ENCODE measurements around the gene ZFAND2B. TPM values are rescaled to one million over a fixed set of nuclear protein-coding genes. Genes with fewer than 3 reads are reported as not detected.

Gene ZFAND2B, protein sequence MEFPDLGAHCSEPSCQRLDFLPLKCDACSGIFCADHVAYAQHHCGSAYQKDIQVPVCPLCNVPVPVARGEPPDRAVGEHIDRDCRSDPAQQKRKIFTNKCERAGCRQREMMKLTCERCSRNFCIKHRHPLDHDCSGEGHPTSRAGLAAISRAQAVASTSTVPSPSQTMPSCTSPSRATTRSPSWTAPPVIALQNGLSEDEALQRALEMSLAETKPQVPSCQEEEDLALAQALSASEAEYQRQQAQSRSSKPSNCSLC
- total RNA-seq, result 10 to 100 TPM; 49.1 to 60.2 TPM

DNA sequence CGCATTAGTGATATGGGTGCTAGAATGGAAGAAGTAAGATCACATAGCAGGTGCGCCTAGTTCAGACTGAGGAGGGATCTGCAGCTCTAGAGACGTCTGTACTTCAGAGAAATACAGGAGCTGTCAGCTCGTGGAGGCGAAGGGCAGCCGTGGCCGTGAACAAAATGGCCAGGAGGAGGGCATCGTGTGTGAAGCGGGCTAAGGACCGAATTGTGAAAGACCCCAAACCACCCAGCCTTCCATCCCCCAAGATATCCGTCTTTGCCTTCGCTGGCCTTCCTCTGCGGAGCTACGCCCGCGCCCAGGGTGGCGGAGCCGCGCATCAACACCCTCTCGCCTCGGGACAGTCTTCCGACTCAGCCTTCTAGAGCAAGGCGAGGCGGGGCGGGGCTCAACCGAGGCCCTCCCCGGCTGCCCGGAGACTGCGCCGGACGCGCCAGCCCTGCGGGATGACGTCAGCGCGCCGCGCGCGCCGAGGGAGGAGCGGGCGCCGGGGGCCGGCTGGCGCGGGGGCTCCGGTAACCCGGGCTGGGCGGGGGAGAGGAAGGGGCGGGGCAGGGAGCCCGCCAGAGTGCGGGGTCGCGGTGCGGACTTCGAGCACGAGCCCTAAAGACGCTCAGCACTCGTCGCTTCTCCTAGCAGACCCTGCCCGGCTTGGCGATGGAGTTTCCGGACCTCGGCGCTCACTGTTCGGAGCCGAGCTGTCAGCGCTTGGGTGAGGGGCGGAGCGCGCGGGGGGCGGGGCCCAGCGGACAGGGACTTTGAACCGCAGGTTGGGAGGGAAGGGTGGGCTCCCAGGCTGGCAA lies at the start of gene ZFAND2B:
Gene ZFAND2B, plus strand, starts transcription at position 455 of the 806 bp plus-strand sequence. Its CDS starts 206 bp downstream, at position 661.
- Mint-ChIP-seq H3K27me3 (no peaks in the 10 kb centered on the region), H3K27ac (peak within 1 kb of the TSS; percentile 95), H3K9me3 (peaks cover 3% of the 10 kb centered on the region), H3K4me3 (peak within 1 kb of the TSS; percentile 80), H3K36me3 (ENCODE audit: low read depth) (peaks cover 16% of the 10 kb centered on the region), H3K4me1 (peaks cover 52% of the 10 kb centered on the region)
- POLR2A ChIA-PET, result interaction anchor here (0.5 to 1.4 kb wide), 4 partner anchors 21 to 26 kb away, joined by 3 to 4 read pairs (median 4); partner anchors contain the start of genes ANKZF1 and ATG9A
- CTCF ChIA-PET, result interaction anchor here (1.1 to 2.0 kb wide), 10 partner anchors 10 to 88 kb away, joined by 3 to 13 read pairs (median 4); partner anchors contain the start of genes CNPPD1, GLB1L, STK16 and TUBA4B
- peak; percentile 95 for DNase-seq

DNA sequence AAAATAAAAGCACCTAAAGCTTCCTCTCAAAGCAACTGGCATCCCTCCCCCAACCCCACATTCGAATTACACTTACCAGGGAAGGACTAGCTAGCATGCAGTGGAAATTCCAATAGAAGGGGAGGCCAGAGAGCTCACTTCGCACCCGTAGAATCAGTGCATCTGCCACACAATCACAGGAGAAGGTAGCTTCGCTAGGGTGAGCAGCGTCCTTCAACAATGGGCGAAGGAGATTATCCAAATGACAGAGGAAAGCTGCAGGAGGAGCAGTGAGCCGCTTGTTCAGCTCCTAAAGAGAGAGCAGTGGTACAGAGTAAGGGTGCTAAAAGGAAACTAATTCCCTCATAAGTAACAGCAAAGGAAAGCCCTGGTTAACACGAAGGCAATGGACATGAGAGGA lies 49.2 kb upstream of the ZFAND2B start:
- H3K4me3 Mint-ChIP-seq, result no peak overlapping the region
- H3K27ac Mint-ChIP-seq, result no peak overlapping the region
- peaks cover 18% of the 10 kb centered on the region for H3K36me3 Mint-ChIP-seq (ENCODE audit: low read depth)
- H3K4me1 Mint-ChIP-seq, result peaks cover 31% of the 10 kb centered on the region
- POLR2A ChIA-PET, result no interaction called here
- no peaks in the 10 kb centered on the region for H3K9me3 Mint-ChIP-seq
- no peak for DNase-seq
- H3K27me3 Mint-ChIP-seq, result no peaks in the 10 kb centered on the region
- CTCF ChIA-PET, result interaction anchor here (0.6 to 9.2 kb wide), 4 partner anchors 18 to 138 kb away, joined by 3 to 85 read pairs (median 8); no protein-coding TSS in a partner anchor

DNA sequence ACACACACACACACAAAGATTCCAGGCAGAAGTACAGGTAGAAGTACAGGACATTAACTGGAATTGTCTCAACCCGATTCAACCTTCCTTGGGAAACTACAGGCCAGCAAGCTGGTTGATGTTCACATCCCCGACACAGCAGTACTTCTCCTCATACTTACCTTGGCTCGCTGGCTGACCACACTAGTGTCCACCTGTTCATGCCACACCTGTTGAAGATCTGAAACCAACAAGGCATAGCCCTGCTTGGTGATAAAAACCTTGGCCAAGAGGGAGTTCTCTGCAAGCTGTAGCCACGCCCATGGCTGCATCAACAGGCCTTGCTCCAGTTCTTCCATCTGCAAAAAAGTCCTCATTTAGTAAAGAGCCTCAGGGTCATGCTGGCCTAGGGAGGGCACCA lies 48.6 kb upstream of the ZFAND2B start:
- no peaks in the 10 kb centered on the region for H3K9me3 Mint-ChIP-seq
- peaks cover 31% of the 10 kb centered on the region for H3K4me1 Mint-ChIP-seq
- ChIA-PET CTCF (interaction anchor here (1.0 to 9.2 kb wide), 6 partner anchors 9 to 138 kb away, joined by 3 to 85 read pairs (median 10); no protein-coding TSS in a partner anchor), POLR2A (no interaction called here)
- H3K27me3 Mint-ChIP-seq, result no peaks in the 10 kb centered on the region
- H3K36me3 Mint-ChIP-seq (ENCODE audit: low read depth), result peaks cover 18% of the 10 kb centered on the region
- no peak overlapping the region for H3K27ac Mint-ChIP-seq
- no peak overlapping the region for H3K4me3 Mint-ChIP-seq
- DNase-seq, result no peak

DNA sequence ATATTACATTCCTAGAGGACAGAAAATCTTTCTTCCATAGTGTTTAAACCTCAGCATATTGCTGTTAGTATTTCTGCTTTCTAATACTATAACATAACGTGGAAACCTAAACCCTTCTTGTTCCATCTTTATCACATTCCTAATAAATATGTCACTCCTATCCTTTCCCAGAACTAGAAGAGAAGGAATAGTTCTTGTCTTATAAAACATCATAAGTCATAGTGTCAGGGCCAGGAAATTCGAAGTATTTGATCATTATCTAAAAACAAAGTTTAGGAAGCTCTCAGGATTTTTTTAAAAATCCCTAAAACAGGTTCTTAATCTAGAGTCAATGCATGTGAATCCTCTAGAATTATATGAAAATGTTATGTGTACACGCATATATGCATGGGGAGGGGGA lies 48.0 kb upstream of the ZFAND2B start:
- peaks cover 15% of the 10 kb centered on the region for H3K36me3 Mint-ChIP-seq (ENCODE audit: low read depth)
- no peak for DNase-seq
- H3K4me1 Mint-ChIP-seq, result peaks cover 31% of the 10 kb centered on the region
- H3K9me3 Mint-ChIP-seq, result no peaks in the 10 kb centered on the region
- no peak overlapping the region for H3K27ac Mint-ChIP-seq
- ChIA-PET CTCF (interaction anchor here (0.7 to 9.2 kb wide), 12 partner anchors 10 to 270 kb away, joined by 3 to 85 read pairs (median 6); partner anchors contain the start of gene CNPPD1), POLR2A (interaction anchor here (0.7 kb wide), 1 partner anchor 70 kb away, joined by 4 read pairs; no protein-coding TSS in a partner anchor)
- no peaks in the 10 kb centered on the region for H3K27me3 Mint-ChIP-seq
- no peak overlapping the region for H3K4me3 Mint-ChIP-seq

DNA sequence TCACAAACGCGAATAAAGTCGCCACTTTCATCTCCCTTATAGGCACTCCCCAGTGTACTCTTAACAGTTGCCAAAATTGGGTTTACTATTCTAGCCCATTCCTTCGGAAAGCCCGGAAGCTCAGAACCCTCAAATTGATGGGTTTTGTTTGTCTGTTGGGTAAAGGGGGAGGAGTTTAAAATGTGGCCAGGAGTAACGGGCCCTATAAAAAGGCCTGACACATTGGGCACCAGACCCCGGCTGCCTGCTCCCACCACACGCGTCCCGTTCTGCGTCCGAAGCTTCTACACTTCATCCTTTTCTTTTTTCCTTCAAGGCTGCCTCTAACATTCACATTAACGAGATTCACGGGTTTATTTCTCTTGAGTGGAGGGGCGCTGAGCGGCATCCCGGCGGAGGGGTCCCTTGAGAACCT lies 46.8 kb upstream of the ZFAND2B start:
- Mint-ChIP-seq H3K4me1 (peaks cover 31% of the 10 kb centered on the region), H3K36me3 (ENCODE audit: low read depth) (peaks cover 12% of the 10 kb centered on the region), H3K9me3 (no peaks in the 10 kb centered on the region), H3K4me3 (peak overlapping the region; percentile 84), H3K27ac (peak overlapping the region; percentile 96), H3K27me3 (no peaks in the 10 kb centered on the region)
- ChIA-PET CTCF (interaction anchor here (0.7 to 9.2 kb wide), 17 partner anchors 10 to 262 kb away, joined by 3 to 85 read pairs (median 5); partner anchors contain the start of genes CNPPD1, DNPEP and SLC23A3), POLR2A (no interaction called here)
- no peak for DNase-seq

DNA sequence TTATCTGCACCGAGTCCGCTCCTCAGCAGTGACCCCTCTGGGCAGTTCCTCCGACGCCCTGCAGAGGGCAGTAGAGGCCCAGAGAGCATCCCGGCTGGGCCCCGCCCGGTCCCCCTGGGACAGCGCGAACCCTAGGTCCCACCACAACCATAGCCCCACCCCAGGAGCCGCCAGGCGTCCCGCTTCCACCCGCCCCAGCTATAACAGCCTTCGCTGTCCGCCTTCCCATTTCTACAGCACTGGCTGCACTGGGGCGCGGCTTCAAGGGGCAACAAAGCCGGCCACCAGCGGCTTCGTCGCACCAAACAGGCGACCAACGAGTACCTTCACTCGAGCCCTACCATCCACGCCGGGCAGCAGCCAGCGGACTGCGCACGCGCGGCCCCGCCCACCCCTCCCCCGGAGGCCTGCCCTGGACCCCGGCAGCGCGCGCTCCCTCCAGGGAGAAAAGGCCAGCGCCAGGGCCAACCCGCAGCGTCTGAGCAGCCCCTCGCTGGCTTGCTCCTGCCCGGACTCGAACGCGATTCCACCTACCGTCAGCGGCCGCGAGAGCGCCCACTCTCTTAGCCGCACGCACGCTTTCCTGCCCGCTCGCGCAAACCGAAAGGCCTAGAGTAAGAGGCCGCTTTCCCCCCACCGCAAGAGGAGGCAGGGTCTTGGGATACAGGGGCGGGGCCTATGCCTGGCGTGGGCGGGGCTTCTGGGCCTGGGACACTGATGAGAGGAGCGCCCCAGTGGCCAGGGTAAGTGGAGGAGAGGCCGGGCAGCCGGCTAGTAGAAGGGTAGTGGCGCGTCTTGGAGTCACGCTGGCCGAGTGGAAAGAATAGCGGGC lies 46.2 kb upstream of the ZFAND2B start, which contains the start of gene NHEJ1:
Gene NHEJ1, minus strand, starts transcription at position 630 of the 832 bp plus-strand sequence. CDS start 2,453 bp downstream, outside the sequence.
- peak; percentile 92 for DNase-seq
- Mint-ChIP-seq H3K27me3 (no peaks in the 10 kb centered on the region), H3K27ac (peak within 1 kb of the TSS; percentile 96), H3K4me1 (peaks cover 31% of the 10 kb centered on the region), H3K36me3 (ENCODE audit: low read depth) (peaks cover 12% of the 10 kb centered on the region), H3K9me3 (no peaks in the 10 kb centered on the region), H3K4me3 (peak within 1 kb of the TSS; percentile 84)
- ChIA-PET POLR2A (no interaction called here), CTCF (interaction anchor here (0.7 to 9.2 kb wide), 13 partner anchors 12 to 227 kb away, joined by 3 to 85 read pairs (median 5); partner anchors contain the start of genes CNPPD1 and DNPEP)

DNA sequence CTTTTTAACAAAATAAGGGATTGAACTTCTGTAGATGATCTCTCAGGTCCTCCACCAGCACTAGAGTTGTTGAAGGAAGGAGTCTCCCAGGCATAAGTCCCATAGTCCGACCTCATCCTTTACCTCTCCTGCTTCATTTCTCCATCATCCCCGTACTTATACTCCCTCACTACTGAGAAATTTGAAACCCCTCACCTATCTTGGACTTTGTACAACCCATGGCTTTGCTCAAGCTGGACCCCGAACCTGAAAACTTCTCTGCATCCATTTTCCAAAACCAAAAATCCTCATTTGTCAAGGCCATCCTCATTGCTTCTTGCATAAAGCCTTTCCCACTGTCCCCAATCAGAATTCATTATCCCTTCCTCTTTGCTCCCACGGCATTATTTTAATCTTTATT lies 45.5 kb upstream of the ZFAND2B start:
- Mint-ChIP-seq H3K36me3 (ENCODE audit: low read depth) (peaks cover 14% of the 10 kb centered on the region), H3K4me3 (peak overlapping the region; percentile 84), H3K9me3 (no peaks in the 10 kb centered on the region), H3K27me3 (no peaks in the 10 kb centered on the region), H3K27ac (peak overlapping the region; percentile 96), H3K4me1 (peaks cover 31% of the 10 kb centered on the region)
- CTCF ChIA-PET, result interaction anchor here (1.1 to 3.9 kb wide), 2 partner anchors 13 to 19 kb away, joined by 3 to 37 read pairs; partner anchors contain the start of gene CNPPD1
- no peak for DNase-seq
- POLR2A ChIA-PET, result no interaction called here

DNA sequence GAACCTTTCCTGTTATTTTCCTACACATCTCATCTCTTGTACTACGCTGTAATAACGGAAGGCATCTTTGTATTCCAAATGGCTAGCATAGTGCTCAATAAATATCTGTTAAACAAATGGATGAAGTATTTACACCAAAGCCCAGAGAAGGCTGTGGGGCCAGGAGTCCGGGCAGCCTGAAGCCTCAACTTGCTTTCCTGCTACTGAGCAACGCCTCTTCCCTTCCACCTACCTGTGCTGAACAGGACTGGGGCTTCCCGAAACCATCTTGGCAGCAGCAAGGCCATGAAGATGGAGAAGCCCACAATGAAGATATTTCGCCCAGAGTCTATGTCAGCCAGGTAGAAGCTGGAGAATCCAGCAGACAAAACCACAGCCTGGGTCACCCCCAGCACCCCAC lies 43.4 kb upstream of the ZFAND2B start:
- Mint-ChIP-seq H3K4me1 (peaks cover 24% of the 10 kb centered on the region), H3K27ac (no peak overlapping the region), H3K9me3 (no peaks in the 10 kb centered on the region), H3K36me3 (ENCODE audit: low read depth) (peaks cover 3% of the 10 kb centered on the region), H3K4me3 (no peak overlapping the region), H3K27me3 (no peaks in the 10 kb centered on the region)
- POLR2A ChIA-PET, result no interaction called here
- CTCF ChIA-PET, result interaction anchor here (0.9 to 2.1 kb wide), 2 partner anchors 128 to 132 kb away, joined by 3 to 10 read pairs; no protein-coding TSS in a partner anchor
- DNase-seq, result no peak

DNA sequence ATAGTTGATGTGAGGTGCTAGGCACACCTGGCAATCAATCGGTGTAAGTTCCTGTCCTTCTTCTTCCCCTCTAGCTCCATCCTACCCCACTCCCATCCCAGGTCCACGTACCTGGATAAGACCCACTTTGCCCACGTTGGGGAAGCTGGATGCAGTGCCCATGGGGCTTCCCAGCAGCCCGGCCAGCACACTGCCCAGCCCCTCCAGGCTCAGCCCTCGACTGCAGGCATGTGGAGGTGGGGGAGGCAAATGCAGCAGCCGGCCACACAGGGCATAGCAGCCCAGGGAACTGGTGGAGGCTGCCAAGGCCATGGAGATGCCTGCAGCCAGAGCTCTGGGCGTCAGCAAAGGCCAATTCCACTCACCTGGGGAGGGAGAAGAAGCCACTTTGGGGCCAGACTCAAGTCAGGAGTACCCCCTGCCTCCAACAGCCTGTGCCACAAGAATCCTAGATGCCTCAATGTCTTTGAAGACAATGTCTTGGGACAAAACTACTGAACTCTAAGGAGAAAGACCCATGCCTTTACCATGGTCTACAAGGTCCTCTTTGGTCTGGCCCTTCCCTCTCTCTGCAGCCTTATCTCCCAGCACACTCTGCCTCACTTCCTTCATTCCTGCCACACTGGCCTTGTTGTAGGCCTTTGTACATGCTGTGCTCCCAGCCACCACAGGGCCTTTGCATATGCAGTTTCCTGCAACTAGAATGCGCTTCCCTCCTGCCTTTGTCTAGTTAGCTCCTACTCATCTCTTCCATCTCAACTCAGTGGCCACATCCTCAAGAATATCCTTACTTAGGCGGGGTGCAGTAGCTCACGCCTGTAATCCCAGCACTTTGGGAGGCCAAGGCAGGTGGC lies 41.3 kb upstream of the ZFAND2B start:
- Mint-ChIP-seq H3K4me1 (peaks cover 10% of the 10 kb centered on the region), H3K27ac (no peak overlapping the region), H3K27me3 (no peaks in the 10 kb centered on the region), H3K36me3 (ENCODE audit: low read depth) (peaks cover 3% of the 10 kb centered on the region), H3K4me3 (no peak overlapping the region), H3K9me3 (no peaks in the 10 kb centered on the region)
- no peak for DNase-seq
- ChIA-PET POLR2A (no interaction called here), CTCF (interaction anchor here (1.1 to 2.2 kb wide), 5 partner anchors 11 to 136 kb away, joined by 3 to 10 read pairs (median 5); partner anchors contain the start of gene CNPPD1)

DNA sequence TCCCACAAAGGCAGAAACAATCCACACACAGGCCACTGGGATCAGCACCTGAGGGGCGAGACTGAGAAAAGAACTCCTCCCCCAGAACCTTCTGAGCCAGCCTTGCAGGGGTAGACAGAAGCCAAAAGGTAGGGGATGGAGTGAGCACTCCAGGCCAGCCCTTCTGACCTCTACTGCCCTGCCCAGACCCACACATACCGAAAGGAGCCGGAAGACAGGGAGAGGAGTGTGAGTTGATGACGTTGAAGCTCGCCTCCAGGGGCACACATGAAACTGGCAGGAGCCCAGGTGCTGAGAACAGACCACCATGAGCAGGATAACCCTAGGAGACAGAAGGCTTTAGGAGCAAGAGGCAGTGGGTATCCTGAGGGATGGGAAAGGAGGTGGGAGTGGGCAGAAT lies 38.6 kb upstream of the ZFAND2B start:
- ChIA-PET POLR2A (no interaction called here), CTCF (interaction anchor here (2.6 kb wide), 1 partner anchor 127 kb away, joined by 16 read pairs; no protein-coding TSS in a partner anchor)
- no peak for DNase-seq
- H3K36me3 Mint-ChIP-seq (ENCODE audit: low read depth), result peaks cover 21% of the 10 kb centered on the region
- H3K27ac Mint-ChIP-seq, result no peak overlapping the region
- no peaks in the 10 kb centered on the region for H3K27me3 Mint-ChIP-seq
- no peak overlapping the region for H3K4me3 Mint-ChIP-seq
- no peaks in the 10 kb centered on the region for H3K9me3 Mint-ChIP-seq
- peaks cover 9% of the 10 kb centered on the region for H3K4me1 Mint-ChIP-seq

DNA sequence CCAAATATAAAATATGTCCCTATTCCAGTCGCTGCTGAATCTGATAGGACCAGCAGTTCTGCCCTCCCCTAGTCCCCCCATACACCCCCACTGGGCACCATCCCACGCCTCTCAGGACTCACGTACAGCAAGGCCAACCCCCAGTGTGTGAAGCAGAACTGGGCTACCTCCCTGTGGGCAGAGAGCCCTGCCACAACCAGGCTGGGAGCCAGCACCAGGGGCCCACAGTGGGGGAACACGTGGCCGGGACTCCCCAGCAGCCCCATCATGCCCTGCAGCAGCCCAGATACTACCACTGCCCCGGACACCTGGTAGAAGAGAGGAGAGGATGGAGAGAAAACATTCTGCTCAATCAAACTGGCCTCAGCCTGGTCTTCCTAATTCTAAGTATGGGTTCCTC lies 38.1 kb upstream of the ZFAND2B start:
- Mint-ChIP-seq H3K4me3 (no peak overlapping the region), H3K27me3 (no peaks in the 10 kb centered on the region), H3K36me3 (ENCODE audit: low read depth) (peaks cover 25% of the 10 kb centered on the region), H3K27ac (no peak overlapping the region), H3K9me3 (no peaks in the 10 kb centered on the region), H3K4me1 (peaks cover 9% of the 10 kb centered on the region)
- DNase-seq, result no peak
- CTCF ChIA-PET, result interaction anchor here (2.6 kb wide), 1 partner anchor 126 kb away, joined by 16 read pairs; no protein-coding TSS in a partner anchor
- POLR2A ChIA-PET, result no interaction called here

All from activated CD4-positive, alpha-beta T cell treated with anti-CD3 and anti-CD28 coated beads, Interleukin-2, amount 10 ng/mL, durations not matched to agents 7 days and 5 days (primary cell).